AG04449 (cell line): Measurements from ENCODE around the gene NUDT3.

Experiments
- CTCF ChIA-PET: fragments of 350-600 bp; formaldehyde crosslinking; extraction: SDS; loops from one replicate; lab custom pipeline; 2021; ENCODE audit warnings: antibody characterized with exemption; lab: Yijun Ruan, JAX
- POLR2A ChIA-PET: fragments of 400-600, 350-600 bp; formaldehyde crosslinking; extraction: SDS; loops from one replicate; lab custom pipeline; 2020; ENCODE audit warnings: antibody characterized with exemption, inconsistent platforms; lab: Yijun Ruan, JAX
- DNase-seq: peaks from one replicate; pipeline ENCODE4 v3.0.0-alpha.2; 2010; ENCODE audit warnings: low read depth, low spot score
- H3K4me3 ChIP-seq: 2 replicates; pipeline ENCODE4 v1.5.1; 2011; ENCODE audit warnings: low read depth, mild to moderate bottlenecking, control low read depth, low read length
- TF ChIP-seq, protein P1 (sequence below): IDR thresholded peaks from one replicate; pipeline ENCODE4 v1.5.1; 2011; ENCODE audit warnings: mild to moderate bottlenecking, moderate library complexity, low read length, control low read depth, inconsistent platforms; ENCODE audit not compliant: insufficient read depth; ENCODE audit errors: missing control alignments

Gene NUDT3

DNA sequence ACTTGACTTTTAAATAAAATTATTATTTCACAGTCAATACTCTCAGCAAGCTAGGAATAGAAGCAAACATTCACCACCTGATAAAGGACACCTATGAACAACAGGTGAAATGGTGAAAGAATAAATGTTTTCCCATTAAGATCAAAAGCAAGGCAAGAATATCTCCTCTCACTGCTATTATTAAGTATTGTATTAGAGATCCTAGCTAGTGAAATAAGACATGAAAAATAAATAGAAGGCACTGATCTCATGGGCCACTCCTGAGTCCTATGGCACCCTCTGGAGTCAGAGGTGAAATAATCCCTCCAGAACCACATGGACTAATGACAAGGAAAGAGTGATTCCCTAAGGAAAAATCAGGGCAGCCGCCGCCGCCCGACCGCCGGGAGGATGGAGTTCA lies 4.0 kb upstream of the NUDT3 start:
- H3K4me3 ChIP-seq = no peak overlapping the region
- TF ChIP-seq, protein P1, sequence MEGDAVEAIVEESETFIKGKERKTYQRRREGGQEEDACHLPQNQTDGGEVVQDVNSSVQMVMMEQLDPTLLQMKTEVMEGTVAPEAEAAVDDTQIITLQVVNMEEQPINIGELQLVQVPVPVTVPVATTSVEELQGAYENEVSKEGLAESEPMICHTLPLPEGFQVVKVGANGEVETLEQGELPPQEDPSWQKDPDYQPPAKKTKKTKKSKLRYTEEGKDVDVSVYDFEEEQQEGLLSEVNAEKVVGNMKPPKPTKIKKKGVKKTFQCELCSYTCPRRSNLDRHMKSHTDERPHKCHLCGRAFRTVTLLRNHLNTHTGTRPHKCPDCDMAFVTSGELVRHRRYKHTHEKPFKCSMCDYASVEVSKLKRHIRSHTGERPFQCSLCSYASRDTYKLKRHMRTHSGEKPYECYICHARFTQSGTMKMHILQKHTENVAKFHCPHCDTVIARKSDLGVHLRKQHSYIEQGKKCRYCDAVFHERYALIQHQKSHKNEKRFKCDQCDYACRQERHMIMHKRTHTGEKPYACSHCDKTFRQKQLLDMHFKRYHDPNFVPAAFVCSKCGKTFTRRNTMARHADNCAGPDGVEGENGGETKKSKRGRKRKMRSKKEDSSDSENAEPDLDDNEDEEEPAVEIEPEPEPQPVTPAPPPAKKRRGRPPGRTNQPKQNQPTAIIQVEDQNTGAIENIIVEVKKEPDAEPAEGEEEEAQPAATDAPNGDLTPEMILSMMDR = no peak
- ChIA-PET POLR2A (interaction anchor here (0.6 kb wide), 1 partner anchor 14 kb away, joined by 3 read pairs; no protein-coding TSS in a partner anchor), CTCF (interaction anchor here (0.6 to 2.8 kb wide), 5 partner anchors 11 to 200 kb away, joined by 3 to 13 read pairs (median 5); no protein-coding TSS in a partner anchor)
- no peak for DNase-seq

DNA sequence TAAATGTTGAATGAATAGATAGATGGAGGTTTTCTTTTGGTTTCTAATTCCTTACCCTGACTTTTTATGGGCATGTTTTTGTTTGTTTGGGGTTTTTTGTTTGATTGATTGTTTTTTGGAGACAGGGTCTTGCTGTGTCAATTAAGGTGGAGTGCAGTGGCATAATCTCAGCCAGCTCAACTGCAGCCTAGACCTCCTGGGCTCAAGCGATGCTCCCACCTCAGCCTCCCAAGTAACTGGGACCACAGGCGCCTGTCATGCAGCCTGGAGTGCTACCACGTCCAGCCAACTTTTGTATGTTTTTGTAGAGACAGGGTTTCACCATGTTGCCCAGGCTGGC lies 1.5 kb upstream of the NUDT3 start:
- no peak for DNase-seq
- H3K4me3 ChIP-seq = no peak overlapping the region
- TF ChIP-seq, protein P1 = no peak
- ChIA-PET POLR2A (no interaction called here), CTCF (interaction anchor here (0.7 to 2.8 kb wide), 7 partner anchors 11 to 230 kb away, joined by 3 to 13 read pairs (median 4); partner anchors contain the start of gene HMGA1)

DNA sequence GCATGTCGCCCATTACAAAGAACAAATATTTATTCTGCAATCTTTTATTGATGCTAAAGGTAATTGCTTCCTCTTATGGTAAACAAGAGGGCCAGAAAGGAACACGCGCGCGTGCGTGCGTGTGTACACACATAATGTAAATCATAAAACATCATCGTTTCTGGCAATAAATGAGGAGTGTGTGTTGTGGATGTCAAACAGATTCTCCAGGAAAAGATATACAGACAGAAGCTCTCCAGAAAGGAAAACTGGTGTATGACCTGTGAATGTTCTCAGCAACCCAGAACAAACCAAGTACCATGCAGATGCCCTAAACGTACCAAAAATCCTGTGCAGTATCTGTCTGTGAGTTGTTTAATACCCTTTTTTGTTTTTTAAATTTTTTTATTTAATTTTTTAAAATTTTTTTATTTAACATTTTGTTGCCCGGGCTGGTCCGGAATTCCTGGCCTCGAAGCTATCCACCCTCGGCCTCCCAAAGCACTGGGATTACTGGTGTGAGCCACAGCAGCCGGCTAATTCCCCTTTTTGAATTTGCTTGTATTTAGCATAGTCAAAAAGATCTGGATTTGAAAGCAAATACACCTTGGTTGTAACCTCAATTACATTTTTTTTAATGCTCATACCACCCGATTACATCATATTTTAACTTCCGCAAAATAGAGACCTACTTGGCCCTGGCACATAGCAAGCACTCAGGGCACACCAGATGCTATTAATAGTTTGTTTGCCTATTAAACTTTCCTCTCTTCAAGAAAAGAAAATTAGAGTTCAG lies 909 bp upstream of the NUDT3 start:
- TF ChIP-seq, protein P1 = no peak
- DNase-seq = no peak
- ChIA-PET POLR2A (no interaction called here), CTCF (interaction anchor here (0.7 to 4.4 kb wide), 16 partner anchors 11 to 230 kb away, joined by 3 to 27 read pairs (median 3); partner anchors contain the start of genes HMGA1 and SMIM29)
- H3K4me3 ChIP-seq = peak overlapping the region; percentile 83

DNA sequence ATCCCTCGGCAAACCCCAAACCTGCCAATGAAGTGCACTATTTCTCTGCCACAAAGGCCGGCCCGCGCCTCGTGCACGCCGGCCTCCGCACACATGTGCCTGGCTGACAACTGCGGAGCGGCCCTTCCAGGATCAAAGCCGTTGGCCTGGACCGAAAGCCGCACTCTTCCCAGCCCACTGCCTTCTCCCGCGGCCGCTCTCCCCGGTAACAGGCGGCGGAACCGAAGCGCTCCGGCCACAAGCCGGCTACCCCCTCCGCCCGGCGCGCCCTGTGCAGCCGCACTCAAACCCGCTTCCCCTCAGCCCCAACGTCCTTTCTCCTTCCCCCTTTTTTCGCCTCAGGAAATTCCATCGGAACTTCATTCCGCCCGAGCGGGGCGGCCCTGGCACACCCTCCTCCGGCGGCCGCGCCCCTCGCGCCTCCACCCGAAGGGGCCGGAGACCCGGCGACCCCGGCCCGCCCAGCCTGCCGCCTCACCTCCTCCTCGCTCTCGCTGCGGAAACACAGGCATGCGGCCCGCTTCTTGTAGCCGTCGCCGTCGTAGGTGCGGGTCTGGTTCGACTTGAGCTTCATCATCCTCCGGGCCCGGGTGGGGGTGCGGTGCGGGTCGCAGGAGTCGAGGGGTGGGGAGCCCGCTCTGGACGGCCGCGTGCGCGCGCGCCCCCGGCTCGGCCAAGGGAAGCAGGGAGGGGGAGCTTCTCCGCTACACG lies 528 bp downstream of the NUDT3 start:
- H3K4me3 ChIP-seq = peak overlapping the region; percentile 83
- TF ChIP-seq, protein P1 = no peak
- ChIA-PET CTCF (interaction anchor here (0.9 to 4.4 kb wide), 11 partner anchors 11 to 229 kb away, joined by 3 to 27 read pairs (median 4); partner anchors contain the start of genes HMGA1 and SMIM29), POLR2A (interaction anchor here (0.6 to 2.2 kb wide), 2 partner anchors 33 to 155 kb away, joined by 3 to 6 read pairs; partner anchors contain the start of gene HMGA1)
- DNase-seq = no peak

DNA sequence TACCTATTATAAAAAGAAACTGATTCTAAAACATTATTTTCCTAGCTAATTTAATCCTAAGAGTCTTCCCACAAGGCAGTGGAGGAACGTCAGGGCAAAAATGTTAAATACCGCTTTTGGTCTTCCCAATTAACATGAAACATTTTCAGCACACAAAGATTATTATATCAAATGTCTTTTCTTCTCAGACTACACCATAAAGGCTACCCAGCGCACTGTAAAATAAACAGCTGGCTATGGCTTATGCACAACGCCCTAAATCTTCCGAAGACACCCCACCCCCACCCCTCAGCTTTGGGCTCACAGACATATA lies 1.0 kb downstream of the NUDT3 start:
- no peak for DNase-seq
- CTCF ChIA-PET = interaction anchor here (0.9 to 4.4 kb wide), 8 partner anchors 11 to 228 kb away, joined by 3 to 27 read pairs (median 4); partner anchors contain the start of gene SMIM29
- TF ChIP-seq, protein P1 = no peak
- peak overlapping the region; percentile 83 for H3K4me3 ChIP-seq
- POLR2A ChIA-PET = interaction anchor here (1.1 to 2.2 kb wide), 2 partner anchors 34 to 155 kb away, joined by 3 to 6 read pairs; partner anchors contain the start of genes HMGA1 and RPS10
